GM21723 (cell line): ENCODE measurements around the gene LRRC27.
A peak's percentile ranks its signal among the peaks of the same experiment; 100 is the strongest.

Experiments used
- ATAC-seq: cut with Tn5 transposase; IDR thresholded peaks from one replicate; pipeline ENCODE4 v1.9.1; 2021; ENCODE audit warnings: mild to moderate bottlenecking, moderate library complexity; ENCODE audit not compliant: unreplicated experiment

The LRRC27 gene

GRCh38 chr10:132397671-132398565, 65.9 kb downstream of the LRRC27 start:
- peak; percentile 39 for ATAC-seq

GRCh38 chr10:132398566-132398991, 66.6 kb downstream of the LRRC27 start:
- no peak for ATAC-seq

GRCh38 chr10:132399117-132400035, 67.4 kb downstream of the LRRC27 start:
- ATAC-seq, result no peak

- ATAC-seq, result no peak
Observed at GRCh38 chr10:132400041-132400546, 68.1 kb downstream of the LRRC27 start.

- ATAC-seq, result no peak
Observed at GRCh38 chr10:132400547-132401151, 68.7 kb downstream of the LRRC27 start.

GRCh38 chr10:132401401-132402118, 69.6 kb downstream of the LRRC27 start:
- no peak for ATAC-seq

GRCh38 chr10:132402781-132403241, 70.8 kb downstream of the LRRC27 start:
- no peak for ATAC-seq

GRCh38 chr10:132403511-132404168, 71.6 kb downstream of the LRRC27 start:
- ATAC-seq, result no peak

GRCh38 chr10:132404169-132404880, 72.3 kb downstream of the LRRC27 start:
- ATAC-seq, result no peak

GRCh38 chr10:132404911-132405462, 73.0 kb downstream of the LRRC27 start:
- ATAC-seq, result no peak

- no peak for ATAC-seq
Observed at GRCh38 chr10:132405463-132405991, 73.5 kb downstream of the LRRC27 start.

GRCh38 chr10:132406181-132406580, 74.2 kb downstream of the LRRC27 start:
- ATAC-seq, result no peak

- ATAC-seq, result no peak
Observed at GRCh38 chr10:132406750-132407149, 74.8 kb downstream of the LRRC27 start.

- no peak for ATAC-seq
Observed at GRCh38 chr10:132407243-132407746, 75.3 kb downstream of the LRRC27 start.

GRCh38 chr10:132407846-132408278, 75.9 kb downstream of the LRRC27 start:
- ATAC-seq, result no peak

- ATAC-seq, result no peak
Observed at GRCh38 chr10:132408367-132408781, 76.4 kb downstream of the LRRC27 start.

- no peak for ATAC-seq
Observed at GRCh38 chr10:132408823-132409666, 77.1 kb downstream of the LRRC27 start.
